SK-N-MC (cell line): Measurements from ENCODE around the gene KLHL7.
"Not testable (repeated sequence)": the region's sequence is repeated elsewhere in the genome, so short reads cannot be mapped to it uniquely, and the experiment has no call there.

ENCODE experiments used
- DNase-seq: peaks from one replicate; pipeline ENCODE4 v3.0.0-alpha.2; 2011; ENCODE audit warnings: low read depth, low spot score
- H3K27ac ChIP-seq: fragments of 200-600 bp; sonication (generic); 2 replicates; pipeline ENCODE4 v1.5.1; 2016; ENCODE audit warnings: mixed run types
- H3K36me3 ChIP-seq: fragments of 200-600 bp; sonication (generic); 2 replicates; pipeline ENCODE4 v1.6.1; 2017; ENCODE audit warnings: antibody characterized with exemption, low read length, mixed read lengths; ENCODE audit not compliant: insufficient read depth
- H3K4me3 ChIP-seq: fragments of 200-600 bp; sonication (generic); 2 replicates; pipeline ENCODE4 v1.5.1; 2016
- H3K9ac ChIP-seq: fragments of 200-600 bp; sonication (generic); 2 replicates; pipeline ENCODE4 v1.8.0; 2017; ENCODE audit warnings: mixed run types, mixed read lengths; ENCODE audit not compliant: insufficient read length
- H3K9me3 ChIP-seq: fragments of 200-600 bp; sonication (generic); 2 replicates; pipeline ENCODE4 v1.6.1; 2017; ENCODE audit warnings: low read depth, mild to moderate bottlenecking, antibody characterized with exemption, low read length, moderate library complexity, mixed read lengths
- EZH2 ChIP-seq: fragments of 200-600 bp; sonication (generic); IDR thresholded peaks from one replicate; pipeline ENCODE4 v1.6.1; 2017; ENCODE audit warnings: antibody characterized with exemption
- FOXP2 ChIP-seq: optimal IDR thresholded peaks from 2 replicates; pipeline ENCODE3; 2011; ENCODE audit warnings: mild to moderate bottlenecking, moderate library complexity; ENCODE audit not compliant: insufficient read depth; ENCODE audit errors: extremely low read length, control extremely low read depth
- POLR2AphosphoS5 ChIP-seq: IDR thresholded peaks from 2 replicates; pipeline ENCODE4 v1.6.1; 2012; ENCODE audit warnings: mild to moderate bottlenecking, low read depth, low read length, borderline replicate concordance

Gene KLHL7

DNA sequence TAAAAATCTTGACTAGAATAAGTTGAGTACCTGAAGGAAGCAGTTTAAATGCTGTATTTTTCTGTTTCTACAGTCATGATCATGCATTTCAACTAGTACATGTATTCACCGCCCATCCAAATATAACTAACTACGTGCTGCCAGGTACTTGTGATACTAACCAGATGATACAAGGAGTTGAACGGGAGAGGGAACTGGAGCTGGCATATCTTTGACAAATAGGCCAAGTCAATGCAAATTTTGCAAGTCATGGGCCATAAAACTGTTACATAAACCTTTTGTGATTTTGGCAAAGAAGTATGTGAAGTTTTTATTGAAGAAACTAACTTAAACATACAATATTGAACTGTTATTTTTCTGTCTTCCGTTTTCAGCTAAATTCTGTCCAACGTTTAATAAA lies 90.7 kb downstream of the KLHL7 start:
- DNase-seq: no peak
- no peak for TF ChIP-seq FOXP2
- no peak for TF ChIP-seq POLR2AphosphoS5
- no peak for TF ChIP-seq EZH2
- H3K4me3 ChIP-seq: no peak overlapping the region
- H3K36me3 ChIP-seq: peaks cover 59% of the 10 kb centered on the region
- no peak overlapping the region for H3K9ac ChIP-seq
- no peaks in the 10 kb centered on the region for H3K9me3 ChIP-seq
- peak overlapping the region; percentile 48; the same call in 1 of the 2 replicates for H3K27ac ChIP-seq

DNA sequence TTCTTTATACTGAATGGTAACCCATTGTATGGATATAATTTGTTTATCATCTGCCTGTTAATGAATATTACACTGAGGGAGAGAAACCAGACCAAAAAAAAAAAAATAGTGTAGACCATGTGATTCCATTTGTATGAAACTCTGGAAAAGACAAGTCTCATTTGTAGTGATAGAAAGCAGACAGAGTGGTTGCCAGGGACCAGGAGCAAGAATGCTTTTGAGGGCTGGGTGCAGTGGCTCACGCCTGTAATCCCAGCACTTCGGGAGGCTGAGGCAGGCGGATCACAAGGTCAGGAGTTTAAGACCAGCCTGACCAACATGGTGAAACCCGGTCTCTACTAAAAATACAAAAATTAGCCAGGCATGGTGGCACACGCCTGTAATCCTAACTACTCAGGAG lies 92.2 kb downstream of the KLHL7 start:
- H3K27ac ChIP-seq, H3K4me3 ChIP-seq, DNase-seq, H3K9ac ChIP-seq, H3K9me3 ChIP-seq: not testable (repeated sequence)
- H3K36me3 ChIP-seq: peaks cover 49% of the 10 kb centered on the region

DNA sequence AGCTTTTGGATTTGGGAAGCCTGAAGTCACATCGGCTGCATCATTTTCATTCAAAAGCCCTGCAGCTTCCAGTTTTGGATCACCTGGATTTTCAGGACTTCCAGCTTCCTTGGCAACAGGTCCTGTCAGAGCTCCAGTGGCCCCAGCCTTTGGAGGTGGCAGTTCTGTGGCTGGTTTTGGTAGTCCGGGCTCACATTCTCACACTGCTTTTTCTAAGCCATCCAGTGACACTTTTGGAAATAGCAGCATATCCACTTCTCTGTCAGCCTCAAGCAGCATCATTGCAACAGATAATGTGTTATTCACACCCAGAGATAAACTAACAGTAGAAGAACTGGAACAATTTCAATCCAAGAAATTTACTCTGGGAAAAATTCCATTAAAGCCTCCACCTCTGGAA lies 94.7 kb downstream of the KLHL7 start:
- Histone ChIP-seq H3K9me3 (no peaks in the 10 kb centered on the region), H3K27ac (no peak overlapping the region), H3K36me3 (peaks cover 38% of the 10 kb centered on the region), H3K4me3 (no peak overlapping the region), H3K9ac (no peak overlapping the region)
- TF ChIP-seq POLR2AphosphoS5 (no peak), FOXP2 (no peak), EZH2 (no peak)
- no peak for DNase-seq

DNA sequence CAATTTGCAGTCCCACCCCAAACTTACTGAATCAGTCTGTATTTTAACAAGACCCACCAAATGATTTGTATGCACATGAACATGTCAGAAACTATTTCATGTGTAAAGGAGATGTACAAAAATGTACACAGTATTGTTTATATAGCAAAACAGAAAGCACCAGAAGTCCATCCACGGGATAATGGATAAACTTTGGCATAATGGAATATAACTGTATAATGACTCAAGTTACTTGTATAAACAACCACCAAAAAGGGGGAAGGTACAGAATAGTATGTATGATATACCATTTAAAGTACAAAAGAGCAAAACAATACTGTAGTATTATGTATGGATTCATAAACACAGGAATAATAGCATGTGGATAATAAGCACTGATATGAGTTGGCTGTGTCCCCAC lies 98.7 kb downstream of the KLHL7 start:
- peaks cover 25% of the 10 kb centered on the region for H3K36me3 ChIP-seq
- TF ChIP-seq EZH2: no peak
- TF ChIP-seq POLR2AphosphoS5: no peak
- TF ChIP-seq FOXP2: no peak
- no peaks in the 10 kb centered on the region for H3K9me3 ChIP-seq

DNA sequence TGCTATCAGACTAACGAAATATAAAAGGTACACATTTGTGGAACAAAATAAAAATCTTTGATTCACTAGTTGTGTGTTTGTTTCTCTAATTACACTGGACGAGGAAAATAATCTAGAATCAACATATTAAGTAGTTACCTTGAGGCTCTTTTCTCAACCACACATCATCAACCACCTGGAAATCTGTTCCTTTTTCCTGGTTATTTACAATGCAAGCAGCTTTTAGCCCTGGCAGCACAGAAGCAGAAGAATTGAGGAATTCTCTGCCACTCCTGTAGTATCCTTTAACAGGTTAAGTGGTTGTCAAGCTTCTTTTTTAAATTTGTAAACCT lies 100.0 kb downstream of the KLHL7 start:
- TF ChIP-seq POLR2AphosphoS5 (no peak), FOXP2 (no peak), EZH2 (no peak)
- DNase-seq: no peak
- 0 out of 2 replicates have a peak overlapping the region, but pooled peaks have one; percentile 19 for H3K27ac ChIP-seq
- H3K9ac ChIP-seq: no peak overlapping the region
- peaks cover 12% of the 10 kb centered on the region for H3K36me3 ChIP-seq
- no peaks in the 10 kb centered on the region for H3K9me3 ChIP-seq
- no peak overlapping the region for H3K4me3 ChIP-seq

More for the DNA sequence above, 98.7 kb downstream of the KLHL7 start:
- DNase-seq: no peak
- no peak overlapping the region for H3K4me3 ChIP-seq
- H3K9ac ChIP-seq: no peak overlapping the region
- no peak overlapping the region for H3K27ac ChIP-seq

DNA sequence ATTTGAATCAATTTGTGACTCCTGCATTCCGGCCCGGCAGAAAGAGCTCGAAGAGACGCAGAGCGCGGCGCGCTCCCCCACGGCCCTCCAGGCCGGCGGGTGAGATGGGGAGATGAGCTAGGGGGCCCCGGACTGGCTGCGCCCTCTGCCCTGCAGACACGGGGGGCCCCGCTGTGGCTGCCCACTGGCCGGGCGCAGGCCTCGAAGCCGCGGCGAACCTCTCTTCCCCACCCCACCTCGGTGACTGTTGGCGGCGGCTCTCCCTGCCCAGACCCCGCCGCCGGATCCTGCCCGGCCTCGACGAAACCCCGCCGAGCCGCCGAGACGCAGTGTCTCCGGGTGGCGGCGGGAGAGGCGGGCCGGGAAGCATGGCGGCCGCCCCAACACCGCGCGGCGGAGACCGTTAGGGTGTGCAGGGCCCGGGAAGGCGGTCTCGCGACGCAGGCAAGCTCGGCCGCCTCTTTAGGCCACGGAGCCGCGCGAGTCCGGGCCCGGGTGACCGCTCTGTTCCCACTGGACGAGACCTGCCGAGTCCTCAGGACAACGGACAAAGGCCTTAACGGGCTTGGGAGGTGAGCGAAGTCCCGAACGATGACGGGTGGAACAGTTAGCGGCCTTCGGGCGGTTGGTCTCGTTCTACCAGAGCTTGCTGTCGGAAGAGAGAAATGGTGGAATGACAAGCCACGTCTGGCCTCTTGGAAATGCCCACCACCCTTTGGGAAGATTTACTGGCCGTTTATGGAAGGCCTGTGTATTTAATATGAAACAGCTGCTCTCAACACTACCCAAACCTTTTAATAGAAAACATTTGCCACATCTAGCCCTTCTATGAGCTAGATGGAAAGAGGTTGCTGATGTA lies 100.6 kb downstream of the KLHL7 start:
- H3K27ac ChIP-seq: no peak overlapping the region
- DNase-seq: no peak

DNA sequence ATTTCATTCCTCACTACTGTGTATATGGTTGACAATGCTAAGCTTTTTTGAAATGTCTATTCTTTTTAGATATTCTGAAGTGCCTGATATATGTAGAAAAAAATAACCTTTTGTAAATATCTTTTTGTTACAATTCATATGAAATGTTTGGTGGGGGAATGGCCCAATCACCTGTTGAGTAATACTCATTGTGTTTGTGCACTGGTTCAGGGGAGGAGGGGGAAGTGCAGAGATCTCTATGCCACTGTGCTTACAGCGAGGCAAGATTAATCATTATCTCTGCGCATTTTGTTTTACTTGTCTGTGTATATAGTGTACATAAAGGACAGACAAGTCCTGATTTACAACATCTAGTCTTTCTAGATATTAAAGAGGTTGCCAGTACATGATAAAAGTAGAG lies 101.4 kb downstream of the KLHL7 start:
- Histone ChIP-seq H3K27ac (no peak overlapping the region), H3K4me3 (no peak overlapping the region), H3K9me3 (no peaks in the 10 kb centered on the region), H3K36me3 (no peaks in the 10 kb centered on the region), H3K9ac (no peak overlapping the region)
- TF ChIP-seq EZH2: no peak
- no peak for TF ChIP-seq FOXP2
- TF ChIP-seq POLR2AphosphoS5: no peak
- DNase-seq: no peak

More for the DNA sequence above, 100.6 kb downstream of the KLHL7 start:
- Histone ChIP-seq H3K36me3 (peaks cover 6% of the 10 kb centered on the region), H3K9ac (no peak overlapping the region), H3K9me3 (no peaks in the 10 kb centered on the region), H3K4me3 (no peak overlapping the region)
- TF ChIP-seq EZH2: no peak
- TF ChIP-seq FOXP2: no peak
- no peak for TF ChIP-seq POLR2AphosphoS5

DNA sequence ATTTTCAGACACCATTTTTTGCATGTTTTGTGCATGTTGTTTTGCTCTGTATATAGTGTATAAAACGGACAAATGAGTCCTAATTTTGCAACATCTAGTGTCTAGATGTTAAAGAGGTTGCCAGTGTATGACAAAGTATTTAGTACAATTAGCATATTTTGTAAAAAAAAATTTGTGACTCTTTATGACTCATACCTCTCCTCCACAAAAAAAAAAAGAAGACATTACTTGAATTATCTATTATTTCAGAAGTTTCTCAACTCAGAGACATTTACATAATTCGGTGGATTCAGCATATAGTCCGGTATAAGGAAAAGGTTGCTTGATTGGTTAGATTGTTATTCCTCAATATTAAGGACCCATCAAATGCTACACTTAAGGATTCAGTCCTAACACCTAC lies 102.3 kb downstream of the KLHL7 start:
- H3K9me3 ChIP-seq: no peaks in the 10 kb centered on the region
- no peaks in the 10 kb centered on the region for H3K36me3 ChIP-seq
- TF ChIP-seq FOXP2 (no peak), POLR2AphosphoS5 (no peak)
- no peak overlapping the region for H3K4me3 ChIP-seq
- no peak overlapping the region for H3K9ac ChIP-seq
- DNase-seq: no peak
- H3K27ac ChIP-seq: no peak overlapping the region

DNA sequence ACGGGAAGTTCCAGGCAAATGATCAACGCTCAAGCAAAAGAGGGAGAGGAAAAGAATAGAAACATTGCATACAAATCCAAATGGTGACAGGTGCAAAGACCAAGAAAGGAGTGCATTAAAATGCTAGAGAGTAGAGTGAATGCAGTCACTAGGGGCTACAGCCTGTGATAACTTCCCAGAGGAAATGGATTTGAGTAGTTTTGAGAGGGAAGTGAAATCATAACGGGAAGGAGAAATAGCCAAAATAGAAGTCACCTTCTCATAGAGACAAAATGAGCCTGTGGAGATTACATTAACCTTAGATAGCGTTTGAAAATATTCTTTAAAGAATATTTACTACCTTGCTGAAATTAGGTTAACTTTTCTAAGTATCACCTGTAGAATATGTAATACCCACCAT lies 102.7 kb downstream of the KLHL7 start:
- no peak for TF ChIP-seq FOXP2
- no peak for TF ChIP-seq POLR2AphosphoS5
- TF ChIP-seq EZH2: no peak
- no peak for DNase-seq
- Histone ChIP-seq H3K36me3 (no peaks in the 10 kb centered on the region), H3K27ac (no peak overlapping the region), H3K9ac (no peak overlapping the region), H3K9me3 (no peaks in the 10 kb centered on the region), H3K4me3 (no peak overlapping the region)
